Heart left ventricle (tissue), 16 donors: ENCODE results near the gene ZNF543. TPM values are rescaled to one million over a fixed set of nuclear protein-coding genes. Genes with fewer than 3 reads are reported as not detected.
A peak's percentile ranks its signal among the peaks of the same experiment; 100 is the strongest.

ENCODE experiments used
- ATAC-seq, 4 donors: fragments of 200-7000 bp; cut with Tn5 transposase; one replicate each; pipeline ENCODE4 v1.9.1; 2020 to 2022; ENCODE audit warnings: moderate library complexity in 4 of 4, mild to moderate bottlenecking in 3 of 4, moderate number of reproducible peaks in 1 of 4
- DNase-seq, 5 donors: peaks; one replicate each; pipeline ENCODE4 v3.0.0-alpha.2; 2020
- H3K27ac ChIP-seq, 12 donors: fragments of 200-600 bp; sonication (generic) in 4 of 12; one replicate each; pipeline versions ENCODE4 v1.5.0 to v1.8.0; 2016 to 2022; ENCODE audit warnings: mild to moderate bottlenecking in 2 of 12
- H3K27me3 ChIP-seq, 9 donors: fragments of 200-600 bp; sonication (generic) in 2 of 9; one replicate each; pipeline versions ENCODE4 v1.5.1 to v1.8.0; 2016 to 2022; ENCODE audit warnings: mild to moderate bottlenecking in 3 of 9
- H3K36me3 ChIP-seq, 9 donors: fragments of 200-600 bp; sonication (generic) in 2 of 9; one replicate each; pipeline versions ENCODE4 v1.5.0 to v1.8.0; 2018 to 2022; ENCODE audit warnings: mild to moderate bottlenecking in 2 of 9
- H3K4me1 ChIP-seq, 12 donors: fragments of 200-600 bp; sonication (generic) in 4 of 12; one replicate each; pipeline versions ENCODE4 v1.5.0 to v1.8.0; 2016 to 2022; ENCODE audit warnings: mild to moderate bottlenecking in 3 of 12
- H3K4me3 ChIP-seq, 12 donors: fragments of 200-600 bp; sonication (generic) in 4 of 12; one replicate each; pipeline versions ENCODE4 v1.5.0 to v1.8.0; 2017 to 2022; ENCODE audit warnings: mild to moderate bottlenecking in 9 of 12, moderate library complexity in 4 of 12
- H3K9me3 ChIP-seq, 12 donors: fragments of 200-600 bp; sonication (generic) in 4 of 12; one replicate each; pipeline versions ENCODE4 v1.5.0 to v1.8.0; 2016 to 2022; ENCODE audit warnings: mild to moderate bottlenecking in 1 of 12
- CTCF ChIP-seq, 12 donors: fragments of 200-600 bp; sonication (generic) in 4 of 12; IDR thresholded peaks; one replicate each; pipeline versions ENCODE4 v1.5.0 to v1.8.0; 2018 to 2022; ENCODE audit warnings: antibody characterized with exemption in 12 of 12, mild to moderate bottlenecking in 5 of 12
- POLR2A ChIP-seq, 2 donors: fragments of 450-650 bp; IDR thresholded peaks; one replicate each; pipeline ENCODE4 v1.6.1; 2017; ENCODE audit warnings: antibody characterized with exemption in 2 of 2, mild to moderate bottlenecking in 2 of 2, moderate library complexity in 2 of 2
- WGBS, 4 donors: extraction: QIAGEN DNeasy Blood & Tissue Kit in 2 of 4; methylation state at CpG; one replicate each; pipeline versions ENCODE4 v1.1.5 to v1.1.7; 2013 to 2018; 5-methylcytosine and 5-hydroxymethylcytosine counted together
- intact Hi-C, 10 donors: fragments of 100-400 bp; cut with DNase I; formaldehyde crosslinking; loops; one replicate each; pipeline versions ENCODE4 v1.11.1 to v1.14.2; 2022
- polyA plus RNA-seq, 2 donors: library from polyadenylated mRNA; stranded (reverse); fragments of 200-250 nt; gene quantifications; one replicate each; pipeline ENCODE4 v1.2.3, GENCODE V29; 2013
- total RNA-seq, 9 donors: library from RNA; depleted of rRNA in 2 of 9; stranded (reverse); fragments of >200 nt in 2 of 9; fragmentation: NEBNext Ultra II Directional in 3 of 9; extraction: Animal tissue kit (Norgen Biotek cat#: 25700) in 3 of 9; gene quantifications; one replicate each; pipeline versions ENCODE4 v1.1.0 to v1.2.4, GENCODE V29; 2016 to 2023
- donor health status: ischemic (EF 13 %, LVEDD 7.1; RV severe dilation, severe dysfunction).
- donor health status: healthy with polysubstance abuse.
- donor health status: DM: no; HTN: yes; CAD: no.
- donor health status: DM: no; HTN: no; CAD: no.
- donor health status: ischemic (EF 25% LVEDD 6.9; RV normal size, moderate dysfunction).
- donor health status: ischemic (EF 25% LVEDD 5.7; RV mildly dilated, moderate dysfunction).
- donor health status: healthy.
- donor health status: DM: yes; HTN: yes; CAD: no.
- donor health status: ischemic (EF 35%, LVEDD 5.7; RV mildly dilated, moderate dysfunction).
- donor health status: nonischemic (EF 11% LVEDD 7.7; RV severe dilation, severe dysfunction).
- donor health status: DM: yes; HTN: yes; CAD: no.
- donor health status: PGD.
- donor health status: ischemic (EF 29% LVEDD 5.4; RV normal size, mild dysfunction).
- donor health status: nonischemic (EF 23%, LVEDD 6.1; RV moderate dilation, normal function).

Gene ZNF543
- total and polyA plus RNA-seq, 11 donors: 1.6 to 9.1 (median 6.4) TPM

GRCh38 chr19:57321751-57322150 lies 1.5 kb downstream of the ZNF543 start:
- intact Hi-C loops: loop anchor here in 6 of 10 donors (2.0 to 5.0 kb wide), 7 partner anchors 34 to 69 kb away; partner anchors contain the start of genes TRAPPC2B (in 2 of the 6), ZNF460 (in 2 of the 6) and ZNF547 (in 2 of the 6)

GRCh38 chr19:57324992-57325391 lies 4.7 kb downstream of the ZNF543 start:
- Histone ChIP-seq H3K9me3 (peaks cover 0 to 62% (median 18%) of the 10 kb centered on the region in 12 donors), H3K36me3 (peaks cover 3 to 69% (median 64%) of the 10 kb centered on the region in 9 donors), H3K27ac (no peak overlapping the region), H3K4me3 (no peak overlapping the region), H3K27me3 (no peaks in the 10 kb centered on the region), H3K4me1 (peaks cover 0 to 27% (median 15%) of the 10 kb centered on the region in 12 donors)
- no peak for DNase-seq
- ATAC-seq: no peak
- TF ChIP-seq CTCF (IDR thresholded peaks at IDR 0.05): no peak
- no peak for TF ChIP-seq POLR2A (IDR thresholded peaks at IDR 0.05)
- intact Hi-C loops: loop anchor here in 6 of 10 donors (5.0 kb wide), 5 partner anchors 32 to 48 kb away; partner anchors contain the start of genes TRAPPC2B (in 2 of the 6), ZNF547 (in 2 of the 6) and ZNF460 (in 1 of the 6)

More at GRCh38 chr19:57321751-57322150, 1.5 kb downstream of the ZNF543 start:
- Histone ChIP-seq H3K4me1 (peaks cover 0 to 33% (median 20%) of the 10 kb centered on the region in 12 donors), H3K4me3 (peak overlapping the region in 10 of 12 donors; percentile 74 to 96 (median 87)), H3K27me3 (peaks cover 0 to 19% (median 0%) of the 10 kb centered on the region in 9 donors), H3K9me3 (peaks cover 0 to 32% (median 0%) of the 10 kb centered on the region in 12 donors), H3K36me3 (peaks cover 0 to 39% (median 34%) of the 10 kb centered on the region in 9 donors), H3K27ac (peak overlapping the region in 3 of 12 donors; percentile 92 to 96 (median 92))
- no peak for ATAC-seq
- TF ChIP-seq CTCF (IDR thresholded peaks at IDR 0.05) (no peak), POLR2A (IDR thresholded peaks at IDR 0.05) (no peak)
- no peak for DNase-seq
- 60 to 82% (median 73%) methylated on average over 3 of the region's 3 CpGs for WGBS, 4 donors

GRCh38 chr19:57327993-57328392 lies 7.7 kb downstream of the ZNF543 start:
- ATAC-seq: no peak
- intact Hi-C loops: no loop called here
- Histone ChIP-seq H3K36me3 (peaks cover 3 to 83% (median 65%) of the 10 kb centered on the region in 9 donors), H3K4me3 (no peak overlapping the region), H3K27me3 (no peaks in the 10 kb centered on the region), H3K4me1 (peaks cover 0 to 5% (median 0%) of the 10 kb centered on the region in 12 donors), H3K27ac (no peak overlapping the region), H3K9me3 (peaks cover 0 to 85% (median 18%) of the 10 kb centered on the region in 12 donors)
- WGBS, 4 donors: 91 to 96% (median 95%) methylated on average over 8 of the region's 8 CpGs
- TF ChIP-seq CTCF (IDR thresholded peaks at IDR 0.05) (no peak), POLR2A (IDR thresholded peaks at IDR 0.05) (no peak)
- DNase-seq: no peak

- H3K9me3 ChIP-seq: peaks cover 0 to 29% (median under 1%) of the 10 kb centered on the region in 12 donors
Observed at GRCh38 chr19:57334191-57334590, 13.9 kb downstream of the ZNF543 start.

More at GRCh38 chr19:57334191-57334590, 13.9 kb downstream of the ZNF543 start:
- WGBS, 4 donors: 78 to 88% (median 84%) methylated on average over 4 of the region's 4 CpGs
- intact Hi-C loops: no loop called here
- no peak for ATAC-seq
- Histone ChIP-seq H3K4me1 (peaks cover 0 to 19% (median 1%) of the 10 kb centered on the region in 12 donors), H3K36me3 (peaks cover 0 to 23% (median 6%) of the 10 kb centered on the region in 9 donors), H3K4me3 (no peak overlapping the region), H3K27me3 (no peaks in the 10 kb centered on the region), H3K27ac (peak overlapping the region in 1 of 12 donors; percentile 39)
- TF ChIP-seq CTCF (IDR thresholded peaks at IDR 0.05): no peak
- TF ChIP-seq POLR2A (IDR thresholded peaks at IDR 0.05): no peak
- DNase-seq: no peak
